ENCODE results near the gene BIRC3. TPM values are rescaled to one million over a fixed set of nuclear protein-coding genes. Genes with fewer than 3 reads are reported as not detected.
"Not testable (repeated sequence)": the region's sequence is repeated elsewhere in the genome, so short reads cannot be mapped to it uniquely, and the experiment has no call there.

Gene BIRC3
- total RNA-seq, 1 experiment from 2014 or later, result 0.13 TPM

- DNase-seq (ENCODE audit: low read depth, low spot score), result no peak
- in situ Hi-C loops (cut with HindIII; ENCODE audit: low pct_unique_long_range_greater_than_20kb, low sequenced_read_pairs), result no loop called here
Measured at GRCh38 chr11:102316346-102316904, 859 bp upstream of the BIRC3 start.

- DNase-seq (ENCODE audit: low read depth, low spot score), result no peak
- in situ Hi-C loops (cut with HindIII; ENCODE audit: low pct_unique_long_range_greater_than_20kb, low sequenced_read_pairs), result no loop called here
Measured at GRCh38 chr11:102317768-102318103, 452 bp downstream of the BIRC3 start.

- DNase-seq (ENCODE audit: low read depth, low spot score), result no peak
- in situ Hi-C loops (cut with HindIII; ENCODE audit: low pct_unique_long_range_greater_than_20kb, low sequenced_read_pairs), result no loop called here
Measured at GRCh38 chr11:102318469-102318868, 1.2 kb downstream of the BIRC3 start.

DNA sequence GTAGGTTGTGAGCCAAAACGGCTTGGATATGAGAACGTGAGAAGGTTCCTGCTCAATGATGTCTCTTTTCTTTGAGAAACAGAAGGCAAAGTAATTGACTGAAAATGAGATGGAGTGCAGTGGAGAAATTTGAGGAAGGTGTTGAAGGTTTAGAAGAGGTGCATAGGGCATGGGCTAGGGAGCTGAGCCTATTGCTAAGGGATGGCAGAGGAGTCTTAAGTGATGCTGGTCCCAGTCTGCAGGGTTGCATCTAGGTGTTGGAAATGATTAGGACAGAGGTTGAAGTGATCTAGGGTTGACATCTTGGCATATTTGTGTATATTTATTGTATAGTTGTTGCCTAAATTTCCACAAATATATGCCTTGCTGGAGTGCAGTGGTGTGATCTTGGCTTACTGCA, 2.3 kb downstream of the BIRC3 start:
- DNase-seq (ENCODE audit: low read depth, low spot score), result no peak
- in situ Hi-C loops (cut with HindIII; ENCODE audit: low pct_unique_long_range_greater_than_20kb, low sequenced_read_pairs), result no loop called here

GRCh38 chr11:102320188-102320587, 2.9 kb downstream of the BIRC3 start:
- in situ Hi-C loops (cut with HindIII; ENCODE audit: low pct_unique_long_range_greater_than_20kb, low sequenced_read_pairs), result no loop called here
- DNase-seq (ENCODE audit: low read depth, low spot score), result no peak

GRCh38 chr11:102320679-102321078, 3.4 kb downstream of the BIRC3 start:
- DNase-seq (ENCODE audit: low read depth, low spot score), result peak; percentile 46
- in situ Hi-C loops (cut with HindIII; ENCODE audit: low pct_unique_long_range_greater_than_20kb, low sequenced_read_pairs), result no loop called here

- in situ Hi-C loops (cut with HindIII; ENCODE audit: low pct_unique_long_range_greater_than_20kb, low sequenced_read_pairs), result no loop called here
- no peak for DNase-seq (ENCODE audit: low read depth, low spot score)
Measured at GRCh38 chr11:102322560-102322959, 5.3 kb downstream of the BIRC3 start.

- no peak for DNase-seq (ENCODE audit: low read depth, low spot score)
- in situ Hi-C loops (cut with HindIII; ENCODE audit: low pct_unique_long_range_greater_than_20kb, low sequenced_read_pairs), result no loop called here
Measured at GRCh38 chr11:102323542-102324251, 6.4 kb downstream of the BIRC3 start.

DNA sequence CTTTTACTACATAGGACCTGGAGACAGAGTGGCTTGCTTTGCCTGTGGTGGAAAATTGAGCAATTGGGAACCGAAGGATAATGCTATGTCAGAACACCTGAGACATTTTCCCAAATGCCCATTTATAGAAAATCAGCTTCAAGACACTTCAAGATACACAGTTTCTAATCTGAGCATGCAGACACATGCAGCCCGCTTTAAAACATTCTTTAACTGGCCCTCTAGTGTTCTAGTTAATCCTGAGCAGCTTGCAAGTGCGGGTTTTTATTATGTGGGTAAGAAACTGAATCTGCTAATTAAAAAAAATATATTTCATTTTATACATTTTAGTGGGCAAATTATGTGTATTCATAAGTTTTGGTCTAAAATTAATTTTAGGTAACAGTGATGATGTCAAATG, 7.8 kb downstream of the BIRC3 start:
- in situ Hi-C loops (cut with HindIII; ENCODE audit: low pct_unique_long_range_greater_than_20kb, low sequenced_read_pairs), result no loop called here
- no peak for DNase-seq (ENCODE audit: low read depth, low spot score)

GRCh38 chr11:102328748-102329147, 11.5 kb downstream of the BIRC3 start:
- no peak for DNase-seq (ENCODE audit: low read depth, low spot score)
- in situ Hi-C loops (cut with HindIII; ENCODE audit: low pct_unique_long_range_greater_than_20kb, low sequenced_read_pairs), result no loop called here

DNA sequence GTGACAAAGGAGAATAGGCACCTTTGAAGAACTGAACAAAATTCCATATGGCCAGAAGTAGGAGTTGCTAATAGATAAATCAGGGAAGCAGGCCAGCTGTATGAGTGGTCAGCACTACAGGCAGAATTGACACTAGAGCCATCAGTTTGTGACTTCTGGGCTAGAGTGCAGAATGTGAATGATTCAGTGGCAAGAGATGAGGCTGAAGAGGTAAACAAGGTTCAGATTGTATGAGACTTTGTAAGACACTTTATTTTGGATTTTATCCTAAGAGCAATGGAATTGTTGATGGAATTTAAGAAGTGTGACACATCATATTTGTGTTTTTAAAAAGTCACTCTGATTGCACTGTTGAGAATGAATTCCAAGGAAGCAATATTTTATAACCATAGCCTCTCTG, 12.9 kb downstream of the BIRC3 start:
- no peak for DNase-seq (ENCODE audit: low read depth, low spot score)
- in situ Hi-C loops (cut with HindIII; ENCODE audit: low pct_unique_long_range_greater_than_20kb, low sequenced_read_pairs), result no loop called here

GRCh38 chr11:102331341-102331740, 14.1 kb downstream of the BIRC3 start:
- in situ Hi-C loops (cut with HindIII; ENCODE audit: low pct_unique_long_range_greater_than_20kb, low sequenced_read_pairs), result no loop called here
- no peak for DNase-seq (ENCODE audit: low read depth, low spot score)

GRCh38 chr11:102332611-102332994, 15.3 kb downstream of the BIRC3 start:
- in situ Hi-C loops (cut with HindIII; ENCODE audit: low pct_unique_long_range_greater_than_20kb, low sequenced_read_pairs), result no loop called here
- no peak for DNase-seq (ENCODE audit: low read depth, low spot score)

DNA sequence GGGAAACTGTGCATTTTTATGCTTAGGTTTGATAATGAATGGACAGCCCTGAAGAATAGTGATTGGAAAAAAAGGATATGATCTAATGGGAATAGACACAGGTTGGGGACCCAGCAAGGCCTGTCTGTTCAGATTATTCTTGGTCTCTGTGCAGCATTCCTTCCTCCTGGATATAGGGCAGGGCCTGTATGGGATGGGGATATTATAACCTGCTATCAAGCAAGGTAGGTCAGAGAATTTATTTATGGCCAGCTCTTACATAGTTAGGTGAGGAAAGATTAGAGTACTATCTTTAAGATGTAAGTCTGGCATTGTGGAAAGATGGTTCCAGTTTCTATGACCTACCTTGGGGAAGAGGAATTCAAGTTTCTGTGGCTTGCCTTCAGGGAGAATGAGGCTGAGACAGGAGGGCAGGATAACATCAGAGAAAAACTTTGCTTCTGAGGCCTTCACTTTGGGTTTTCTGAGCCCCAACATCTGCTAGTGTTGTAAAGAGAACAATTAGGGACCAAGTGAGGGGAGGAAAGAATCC, 21.3 kb downstream of the BIRC3 start:
- no peak for DNase-seq (ENCODE audit: low read depth, low spot score)
- in situ Hi-C loops (cut with HindIII; ENCODE audit: low pct_unique_long_range_greater_than_20kb, low sequenced_read_pairs), result no loop called here

GRCh38 chr11:102341311-102341710, 24.0 kb downstream of the BIRC3 start:
- in situ Hi-C loops (cut with HindIII; ENCODE audit: low pct_unique_long_range_greater_than_20kb, low sequenced_read_pairs); DNase-seq (ENCODE audit: low read depth, low spot score): not testable (repeated sequence)

GRCh38 chr11:102341844-102342318, 24.6 kb downstream of the BIRC3 start:
- in situ Hi-C loops (cut with HindIII; ENCODE audit: low pct_unique_long_range_greater_than_20kb, low sequenced_read_pairs), result no loop called here
- DNase-seq (ENCODE audit: low read depth, low spot score), result peak; percentile 87

GRCh38 chr11:102343809-102344208, 26.5 kb downstream of the BIRC3 start:
- in situ Hi-C loops (cut with HindIII; ENCODE audit: low pct_unique_long_range_greater_than_20kb, low sequenced_read_pairs), result no loop called here
- DNase-seq (ENCODE audit: low read depth, low spot score), result no peak

- DNase-seq (ENCODE audit: low read depth, low spot score), result peak; percentile 84
- in situ Hi-C loops (cut with HindIII; ENCODE audit: low pct_unique_long_range_greater_than_20kb, low sequenced_read_pairs), result no loop called here
Measured at GRCh38 chr11:102345904-102346303, 28.6 kb downstream of the BIRC3 start.

DNA sequence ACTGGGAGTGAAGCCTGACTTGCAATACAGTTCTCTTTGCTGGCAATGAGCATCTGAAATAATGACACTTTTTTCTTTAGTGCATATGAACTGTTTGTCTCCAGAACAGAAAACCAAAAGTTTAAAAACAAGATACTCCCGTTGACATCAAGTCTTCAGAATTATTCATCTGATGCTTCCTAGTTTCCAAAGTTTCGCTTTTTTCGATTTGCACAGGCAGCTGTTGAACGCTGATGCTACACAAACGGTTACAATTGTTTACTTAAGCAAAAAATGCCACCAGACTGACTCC, 29.1 kb downstream of the BIRC3 start:
- in situ Hi-C loops (cut with HindIII; ENCODE audit: low pct_unique_long_range_greater_than_20kb, low sequenced_read_pairs), result no loop called here

More for the DNA sequence above, 29.1 kb downstream of the BIRC3 start:
- DNase-seq (ENCODE audit: low read depth, low spot score), result no peak
